IPS DF 4.7 (cell line): ENCODE results near the gene METTL5.
"Not testable (repeated sequence)": the region's sequence is repeated elsewhere in the genome, so short reads cannot be mapped to it uniquely, and the experiment has no call there.

Experiments used
- DNase-seq: peaks from one replicate; pipeline ENCODE4 v3.0.0-alpha.2; 2013; ENCODE audit warnings: low spot score; ENCODE audit errors: extremely low read depth

METTL5 gene

DNA sequence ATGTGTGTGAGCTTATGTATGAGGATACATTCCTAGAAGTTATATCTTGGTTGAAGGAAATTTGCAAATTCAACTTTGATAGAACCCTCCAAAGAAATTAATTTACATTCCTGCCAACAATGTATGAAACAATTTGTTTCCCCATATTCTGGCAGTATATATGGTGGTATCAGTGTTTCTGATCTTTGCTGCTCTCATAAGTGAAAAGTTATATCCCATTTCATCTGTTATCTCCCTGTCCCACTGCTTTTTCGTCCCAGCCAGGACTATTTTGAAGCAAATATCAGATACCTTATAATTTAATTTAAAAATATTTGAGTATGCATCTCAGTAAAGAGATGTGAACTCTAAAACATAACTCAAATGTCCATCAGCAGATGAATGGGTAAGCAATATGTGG, 9.7 kb upstream of the METTL5 start:
- DNase-seq = no peak

DNA sequence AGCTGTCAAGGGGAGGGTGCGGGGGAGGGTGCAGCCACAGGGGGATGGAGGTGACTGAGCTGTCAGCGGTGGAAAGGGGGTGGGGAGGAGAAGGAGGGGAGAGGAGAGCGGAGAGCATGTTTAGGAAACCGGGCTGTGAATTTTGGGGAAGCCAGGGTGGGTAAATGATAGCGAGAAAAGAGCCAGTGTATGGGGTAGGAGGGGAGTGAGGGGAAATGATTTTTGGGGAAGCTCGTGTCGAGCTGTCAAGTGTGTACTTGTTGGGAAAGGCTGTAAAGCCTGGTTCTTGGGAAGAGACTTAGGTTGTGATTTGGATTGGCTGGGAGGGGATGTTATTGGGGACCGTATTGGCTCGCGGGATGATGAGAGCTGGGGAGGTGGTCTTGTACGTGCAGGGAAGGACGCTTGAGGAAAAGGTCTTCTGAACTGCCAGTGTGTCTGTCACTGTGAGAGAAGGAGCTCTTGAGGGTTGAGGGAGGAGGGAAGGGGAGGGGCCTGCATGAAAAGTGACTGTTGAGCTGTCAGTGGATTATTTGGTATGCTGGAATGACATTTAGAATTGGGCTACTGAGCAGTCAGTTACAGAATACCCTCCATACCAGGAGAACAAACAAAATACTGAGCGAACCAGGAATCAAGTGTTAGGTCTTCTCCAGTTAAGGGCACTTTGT, 3.6 kb upstream of the METTL5 start:
- DNase-seq = no peak

DNA sequence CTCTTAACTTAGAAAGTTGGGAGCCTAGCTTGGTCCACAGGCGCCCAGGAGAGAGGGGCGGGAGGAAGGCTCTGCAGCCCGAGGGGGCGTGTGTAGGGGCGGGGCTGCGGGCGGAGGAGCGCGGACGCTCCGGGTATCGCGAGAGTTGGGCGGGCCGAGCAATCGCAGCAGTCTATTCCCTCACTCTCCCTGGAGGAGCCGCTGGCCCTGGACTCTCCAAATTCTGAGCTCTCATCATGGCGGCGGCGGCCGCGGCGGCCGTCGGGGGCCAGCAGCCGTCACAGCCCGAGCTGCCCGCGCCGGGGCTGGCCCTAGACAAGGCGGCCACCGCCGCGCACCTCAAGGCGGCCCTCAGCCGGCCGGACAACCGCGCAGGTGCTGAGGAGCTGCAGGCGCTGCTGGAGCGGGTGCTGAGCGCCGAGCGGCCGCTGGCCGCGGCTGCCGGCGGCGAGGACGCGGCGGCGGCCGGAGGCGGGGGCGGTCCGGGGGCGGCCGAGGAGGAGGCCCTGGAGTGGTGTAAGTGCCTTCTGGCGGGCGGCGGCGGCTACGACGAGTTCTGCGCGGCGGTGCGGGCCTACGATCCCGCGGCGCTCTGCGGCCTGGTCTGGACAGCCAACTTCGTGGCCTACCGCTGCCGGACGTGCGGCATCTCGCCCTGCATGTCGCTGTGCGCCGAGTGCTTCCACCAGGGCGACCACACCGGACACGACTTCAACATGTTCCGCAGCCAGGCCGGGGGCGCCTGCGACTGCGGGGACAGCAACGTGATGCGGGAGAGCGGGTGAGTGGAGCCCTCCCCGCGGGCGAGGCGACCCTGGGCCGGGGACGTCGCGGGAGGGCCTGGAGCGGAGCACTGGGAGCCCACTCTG, 2.8 kb upstream of the METTL5 start, which contains the start of gene UBR3:
TSS of gene UBR3 (plus strand) at position 183 of the 869 bp plus-strand sequence. CDS start at position 237, 54 bp downstream.
- DNase-seq = peak; percentile 46

DNA sequence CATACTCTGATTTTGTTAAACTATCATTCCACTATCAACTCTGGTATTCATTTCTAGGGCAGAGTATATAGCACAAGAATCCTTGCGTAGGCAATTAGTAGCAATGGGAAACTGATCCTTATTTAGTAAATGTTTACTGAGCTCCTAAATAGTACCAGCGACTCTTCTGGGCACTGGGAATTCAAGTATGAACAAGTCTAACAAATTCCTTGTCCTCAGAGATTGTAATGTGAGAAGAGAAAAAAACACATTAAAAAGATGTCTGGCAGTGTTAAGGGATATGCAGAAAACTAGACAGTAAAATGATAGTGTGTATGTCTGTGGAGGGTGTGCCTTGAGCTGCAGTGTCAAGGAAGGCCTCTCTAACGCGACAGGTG, 721 bp downstream of the METTL5 start:
- no peak for DNase-seq

DNA sequence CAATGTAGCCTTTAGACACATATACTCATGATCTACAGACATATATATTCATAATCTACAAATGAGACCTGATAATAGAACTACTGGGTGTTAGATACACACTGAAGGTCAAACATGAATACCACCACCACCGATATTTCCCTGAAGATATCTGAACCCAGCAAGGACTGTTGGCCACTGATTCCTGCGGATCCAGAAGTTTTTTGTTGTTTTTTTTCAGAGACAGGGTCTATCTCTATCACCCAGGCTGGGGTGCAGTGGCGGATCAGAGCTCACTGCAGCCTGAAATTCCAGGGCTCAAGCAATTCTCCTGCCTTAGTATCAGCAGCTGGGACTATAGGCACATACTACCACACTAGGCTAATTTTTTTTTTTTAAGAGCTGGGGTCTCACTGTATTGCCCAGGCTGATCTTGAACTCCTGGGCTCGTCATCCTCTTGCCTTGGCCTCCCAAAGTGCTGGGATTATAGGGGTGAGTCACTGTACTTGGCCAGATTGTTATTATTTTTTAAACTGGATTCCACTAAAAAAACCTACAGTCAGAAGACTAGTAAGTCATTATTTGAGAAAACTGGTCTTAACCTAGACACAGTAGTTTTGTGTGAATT, 1.8 kb downstream of the METTL5 start:
- DNase-seq = no peak

DNA sequence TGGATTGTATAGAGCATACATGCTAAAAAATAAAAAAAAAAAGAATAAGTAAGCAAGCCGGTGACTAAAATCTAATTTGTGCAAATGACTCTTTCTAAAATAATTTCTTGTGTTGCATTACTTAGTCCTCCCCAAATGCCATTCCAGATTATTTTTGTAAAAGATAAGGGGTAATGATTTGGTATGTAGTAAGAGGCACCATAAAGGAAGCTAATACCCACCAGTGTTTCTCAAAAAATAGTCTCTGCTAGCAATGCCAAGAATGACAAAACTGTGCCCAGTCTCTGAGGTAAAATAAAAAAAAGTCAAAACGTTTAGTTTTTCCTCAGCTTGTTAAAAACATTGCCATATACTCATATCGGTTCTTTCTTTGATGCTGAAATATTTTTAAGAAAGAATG, 2.7 kb downstream of the METTL5 start:
- DNase-seq = no peak

DNA sequence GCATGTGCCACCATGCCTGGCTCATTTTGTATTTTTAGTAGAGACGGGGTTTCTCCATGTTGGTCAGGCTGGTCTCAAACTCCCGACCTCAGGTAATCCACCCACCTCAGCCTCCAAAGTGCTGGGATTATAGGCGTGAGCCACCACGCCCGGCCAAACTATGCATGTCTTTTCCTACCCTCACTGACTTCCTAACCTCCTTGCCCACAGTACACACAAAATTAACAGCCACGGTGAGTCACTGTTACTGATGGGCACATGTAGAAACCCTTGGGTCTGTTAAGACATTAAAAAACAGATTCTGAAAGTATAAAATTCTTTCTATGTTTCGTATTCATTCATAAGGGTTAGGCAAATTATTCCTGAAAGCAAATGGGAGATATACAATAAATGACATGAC, 4.6 kb downstream of the METTL5 start:
- not testable (repeated sequence) for DNase-seq

DNA sequence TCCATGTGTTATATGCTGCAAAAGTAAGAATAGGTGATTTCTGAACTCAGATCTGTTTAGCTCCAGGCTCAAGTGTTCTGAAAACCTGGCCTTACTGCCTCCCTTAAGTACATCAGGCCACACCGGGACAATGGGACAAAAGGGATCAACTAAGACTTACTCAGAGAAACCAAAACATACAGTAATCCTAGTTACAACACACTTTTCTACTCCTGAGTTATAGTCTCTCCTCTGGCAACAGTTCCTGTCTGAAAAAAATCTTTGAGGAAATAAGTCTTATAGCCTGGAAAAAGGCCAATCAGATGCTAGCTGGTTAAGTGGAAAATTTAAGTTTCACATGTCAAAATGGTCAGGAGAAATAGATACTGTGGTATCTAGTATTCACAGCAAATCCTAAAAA, 5.6 kb downstream of the METTL5 start:
- no peak for DNase-seq

DNA sequence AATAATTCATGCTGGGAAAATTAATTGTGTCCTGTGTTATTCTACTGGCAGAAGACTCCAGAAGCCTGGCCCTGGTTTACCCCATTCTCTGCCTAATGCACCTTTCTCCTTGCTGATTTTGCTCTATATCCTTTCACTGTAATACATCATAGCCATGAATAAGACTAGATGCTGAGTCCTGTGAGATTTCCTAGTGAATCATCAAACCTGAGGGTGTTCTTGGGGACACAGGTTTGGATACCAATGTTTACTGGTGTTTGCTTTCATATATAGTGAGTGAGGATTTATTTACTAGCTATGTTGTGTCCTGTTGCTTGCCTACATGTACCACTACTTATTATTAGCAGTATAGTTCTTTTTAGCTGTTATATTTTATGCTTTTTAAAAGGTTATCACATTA, 6.5 kb downstream of the METTL5 start:
- DNase-seq = no peak

DNA sequence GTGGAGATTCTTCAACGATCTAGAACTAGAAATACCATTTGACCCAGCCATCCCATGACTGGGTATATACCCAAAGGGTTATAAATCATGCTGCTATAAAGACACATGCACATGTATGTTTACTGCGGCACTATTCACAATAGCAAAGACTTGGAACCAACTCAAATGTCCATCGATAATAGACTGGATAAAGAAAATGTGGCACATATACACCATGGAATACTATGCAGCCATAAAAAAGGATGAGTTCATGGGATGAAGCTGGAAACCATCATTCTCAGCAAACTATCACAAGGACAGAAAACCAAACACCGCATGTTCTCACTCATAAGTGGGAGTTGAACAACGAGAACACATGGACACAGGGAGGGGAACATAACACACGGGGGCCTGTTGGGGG, 7.3 kb downstream of the METTL5 start:
- not testable (repeated sequence) for DNase-seq

DNA sequence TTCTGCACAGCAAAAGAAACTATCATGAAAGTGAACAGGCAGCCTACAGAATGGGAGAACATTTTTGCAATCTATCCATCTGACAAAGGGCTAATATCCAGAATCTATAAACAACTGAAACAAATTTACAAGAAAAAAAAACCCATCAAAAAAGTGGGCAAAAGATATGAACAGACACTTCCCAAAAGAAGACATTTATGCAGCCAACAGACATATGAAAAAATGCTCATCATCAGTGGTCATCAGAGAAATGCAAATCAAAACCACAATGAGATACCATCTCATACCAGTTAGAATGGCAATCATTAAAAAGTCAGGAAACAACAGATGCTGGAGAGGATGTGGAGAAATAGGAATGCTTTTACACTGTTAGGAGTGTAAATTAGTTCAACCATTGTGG, 7.7 kb downstream of the METTL5 start:
- not testable (repeated sequence) for DNase-seq

DNA sequence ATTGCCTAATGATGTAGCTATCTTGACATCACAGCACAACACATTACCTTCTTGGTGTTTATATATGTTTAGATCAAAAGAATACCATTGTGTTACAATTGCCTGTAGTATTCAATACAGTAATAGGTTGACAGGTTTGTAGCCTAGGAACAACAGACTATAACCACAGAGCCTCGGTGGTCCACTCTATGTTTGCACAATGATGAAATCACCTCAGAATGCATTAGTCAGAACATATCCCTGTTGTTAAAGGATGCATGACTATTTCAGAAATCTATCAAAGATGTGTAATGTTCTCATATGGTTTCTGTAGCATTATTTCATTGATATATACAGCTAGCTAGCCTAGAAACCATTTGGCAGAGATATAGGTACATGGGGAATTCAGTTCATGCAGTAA, 8.9 kb downstream of the METTL5 start:
- DNase-seq = no peak

DNA sequence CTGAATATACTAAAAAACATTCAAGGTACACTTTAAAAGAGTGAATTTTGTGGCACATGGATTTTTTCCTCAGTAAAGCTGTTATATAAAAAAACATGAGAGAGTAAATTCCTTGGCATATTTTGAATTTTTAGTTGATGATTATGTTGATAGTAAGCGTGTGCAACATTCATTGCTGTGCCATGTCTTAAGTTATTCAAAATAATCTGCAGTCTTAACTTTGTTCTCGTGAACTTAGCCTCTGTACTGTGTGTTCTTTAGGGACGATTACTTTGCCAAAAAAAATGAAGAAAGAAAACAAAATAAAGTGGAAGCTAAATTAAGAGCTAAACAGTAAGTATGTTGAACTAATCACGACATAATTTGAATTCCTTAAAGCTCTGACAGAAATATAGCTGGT, 16.5 kb downstream of the METTL5 start:
- no peak for DNase-seq

DNA sequence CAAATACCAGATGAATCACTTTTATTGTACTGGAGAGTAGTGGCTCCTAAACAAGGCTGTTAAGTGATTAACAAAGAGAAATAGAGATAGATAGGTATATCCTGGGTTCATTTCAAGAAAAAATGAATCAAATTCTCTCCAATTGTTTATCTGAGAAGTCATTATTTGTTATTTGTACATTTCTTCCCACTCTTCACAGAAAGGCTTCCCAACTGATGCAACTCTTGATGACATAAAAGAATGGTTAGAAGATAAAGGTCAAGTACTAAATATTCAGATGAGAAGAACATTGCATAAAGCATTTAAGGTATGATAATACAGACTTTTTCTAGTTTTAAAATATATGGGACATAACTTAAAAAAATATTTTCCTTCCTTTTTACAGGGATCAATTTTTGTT, 18.1 kb downstream of the METTL5 start:
- DNase-seq = no peak

DNA sequence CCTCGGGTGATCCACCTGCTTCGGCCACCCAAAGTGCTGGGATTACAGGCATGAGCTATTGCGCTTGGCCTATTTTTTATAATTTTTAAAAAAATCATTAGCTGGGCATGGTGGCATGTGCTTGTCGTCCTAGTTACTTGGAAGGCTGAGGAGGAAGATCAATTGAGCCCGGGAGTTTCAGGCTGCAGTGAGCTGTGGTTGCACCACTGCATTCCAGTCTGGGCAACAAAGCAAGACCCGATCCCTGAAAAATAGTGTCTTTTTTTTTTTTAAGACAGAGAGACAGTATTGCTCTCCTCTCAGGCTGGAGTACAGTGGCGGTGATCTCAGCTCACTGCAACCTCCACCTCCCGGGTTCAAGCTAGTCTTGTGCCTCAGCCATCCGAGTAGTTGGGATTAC, 21.2 kb downstream of the METTL5 start:
- no peak for DNase-seq

DNA sequence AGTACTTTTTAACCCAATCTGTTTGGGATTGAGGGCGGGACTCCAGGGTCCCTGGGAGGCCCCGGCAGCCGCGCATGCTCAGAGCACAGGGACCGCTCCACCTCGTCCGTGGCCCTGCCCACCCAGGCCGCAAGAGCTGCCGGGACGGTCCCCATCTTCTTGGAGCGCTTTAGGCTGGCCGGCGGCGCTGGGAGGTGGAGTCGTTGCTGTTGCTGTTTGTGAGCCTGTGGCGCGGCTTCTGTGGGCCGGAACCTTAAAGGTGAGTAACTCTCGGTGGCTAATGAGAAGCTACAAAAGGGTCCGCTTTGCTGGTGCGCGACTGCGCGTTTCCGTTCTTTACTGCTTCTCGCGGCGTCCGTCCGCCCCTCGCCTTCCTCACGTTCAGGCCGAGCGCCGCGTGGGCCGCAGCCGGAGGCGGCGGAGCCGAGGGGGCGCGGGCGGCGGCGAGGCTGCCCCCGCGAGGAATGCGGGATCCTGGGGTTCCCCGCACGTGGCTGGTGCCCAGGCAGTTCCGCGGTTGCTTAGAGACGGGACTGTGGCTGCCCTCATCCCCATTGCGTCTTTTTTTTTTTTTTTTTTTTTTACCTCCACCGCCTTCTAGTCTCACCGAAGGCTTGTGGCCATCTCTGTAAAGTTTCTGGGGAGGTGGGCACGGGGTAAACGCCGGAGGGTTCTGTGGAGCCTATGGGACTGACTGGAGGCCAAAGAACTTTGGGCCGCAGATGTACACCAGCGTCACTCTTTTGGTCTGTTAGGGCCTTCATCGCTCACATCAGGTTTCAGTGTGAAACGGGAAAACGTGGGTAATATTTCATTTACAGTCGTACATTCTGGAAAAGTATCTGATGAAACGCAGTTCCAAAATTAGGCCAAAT, 25.8 kb downstream of the METTL5 start, which contains the start of gene SSB:
TSS of gene SSB (plus strand) at position 154 of the 875 bp plus-strand sequence. CDS start 2,090 bp downstream, outside the sequence.
- peak; percentile 56 for DNase-seq

DNA sequence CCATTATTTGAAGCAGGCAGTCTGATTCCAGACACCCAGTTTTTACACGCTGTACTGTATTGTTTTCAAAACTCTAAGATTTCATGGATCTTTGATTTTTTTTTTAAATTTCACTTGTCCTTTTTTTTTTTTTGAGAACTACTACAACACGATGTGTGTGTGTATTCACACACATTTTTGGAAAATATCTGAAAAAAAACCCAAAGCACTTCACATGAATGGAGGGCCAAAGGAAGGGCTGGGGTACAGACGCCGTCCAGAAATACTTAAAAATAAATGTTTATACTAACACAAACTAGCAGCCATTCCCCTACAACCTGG, 26.3 kb downstream of the METTL5 start:
- DNase-seq = no peak

DNA sequence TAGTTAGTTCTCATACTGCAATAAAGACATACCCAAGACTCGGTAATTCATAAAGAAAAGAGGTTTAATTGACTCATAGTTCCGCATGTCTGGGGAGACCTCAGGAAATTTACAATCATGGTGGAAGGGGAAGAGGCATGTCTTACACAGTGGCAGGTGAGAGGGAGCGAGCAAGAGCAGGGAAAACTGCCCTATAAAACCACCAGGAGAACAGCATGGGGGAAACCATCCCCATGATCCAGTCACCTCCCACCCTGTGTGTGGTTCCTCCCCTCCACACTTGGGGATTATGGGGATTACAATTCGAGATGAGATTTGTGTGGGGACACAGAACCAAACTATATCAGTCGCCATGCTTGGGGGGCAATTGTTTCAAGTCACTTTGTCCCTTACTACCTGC, 27.1 kb downstream of the METTL5 start:
- no peak for DNase-seq

DNA sequence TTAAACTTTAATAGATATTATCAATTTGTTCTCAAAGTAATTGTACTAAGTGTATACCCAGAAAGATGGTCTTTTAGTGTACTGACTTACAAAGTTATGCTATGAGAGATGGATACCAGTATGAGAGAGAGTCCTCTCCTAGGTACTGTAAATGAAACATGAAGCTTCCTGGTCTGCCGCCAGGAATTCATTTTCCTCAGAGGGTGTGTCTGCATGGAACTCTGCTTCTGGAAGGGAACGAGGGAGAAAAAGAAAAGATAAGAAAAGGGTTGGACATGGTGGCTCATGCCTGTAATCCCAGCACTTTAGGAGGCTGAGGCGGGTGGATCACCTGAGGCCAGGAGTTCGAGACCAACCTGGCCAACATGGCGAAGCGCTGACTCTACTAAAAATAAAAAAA, 28.3 kb downstream of the METTL5 start:
- DNase-seq = no peak

DNA sequence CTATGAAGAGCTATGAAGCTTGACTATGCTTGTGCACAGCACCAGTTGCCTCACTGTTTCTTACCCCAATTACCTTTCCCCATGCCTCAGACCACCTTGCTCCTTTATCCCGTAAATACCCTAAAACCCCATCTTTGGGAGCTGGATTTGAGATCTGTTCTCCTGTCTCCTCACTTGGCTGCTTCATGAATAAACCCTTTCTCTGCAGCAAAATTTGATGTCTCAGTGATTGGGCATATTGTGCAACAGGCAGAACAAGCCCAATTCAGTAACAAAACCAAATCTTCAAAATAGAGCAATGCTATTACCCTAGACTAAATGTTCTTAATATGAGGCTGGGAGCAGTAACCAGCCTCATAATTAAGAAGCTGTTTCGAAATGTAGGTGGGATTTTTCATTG, 29.5 kb downstream of the METTL5 start:
- no peak for DNase-seq

DNA sequence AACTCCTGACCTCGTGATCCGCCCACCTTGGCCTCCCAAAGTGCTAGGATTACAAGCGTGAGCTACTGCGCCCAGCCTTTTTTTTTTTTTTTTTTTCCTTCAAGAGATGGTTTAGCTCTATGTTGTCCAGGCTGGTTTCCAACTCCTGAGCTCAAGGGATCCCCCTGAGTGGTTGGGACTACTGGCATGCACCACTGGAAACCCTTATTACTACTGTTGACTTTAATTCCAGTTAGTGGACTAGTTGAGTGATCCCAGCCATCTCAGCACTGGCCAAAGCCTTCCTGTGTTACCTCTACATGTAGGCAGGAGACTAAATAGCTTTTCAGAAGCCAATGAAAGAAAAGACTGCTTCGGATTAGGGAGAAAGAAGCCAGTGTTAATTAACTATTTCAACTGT, 34.1 kb downstream of the METTL5 start:
- no peak for DNase-seq
